Measurements from ENCODE around the gene MDK. TPM values are rescaled to one million over a fixed set of nuclear protein-coding genes. Genes with fewer than 3 reads are reported as not detected.

MDK gene
- total RNA-seq, 1 donor from 2014 or later, result 600 TPM

GRCh38 chr11:46345131-46345597, 36.3 kb upstream of the MDK start:
- no peaks in the 10 kb centered on the region for H3K36me3 Mint-ChIP-seq
- Histone ChIP-seq H3K27ac (no peak overlapping the region), H3K79me2 (ENCODE audit: low read depth) (peaks cover 26% of the 10 kb centered on the region), H3K4me1 (peaks cover 25% of the 10 kb centered on the region), H3K27me3 (peaks cover 12% of the 10 kb centered on the region), H2AFZ (replicated peaks) (peak overlapping the region; percentile 12), H3K4me3 (no peak overlapping the region), H3K9ac (no peak overlapping the region), H3F3A (ENCODE audit: low read depth) (peaks cover 12% of the 10 kb centered on the region), H3K9me3 (ENCODE audit: low read depth) (no peaks in the 10 kb centered on the region), H4K20me1 (ENCODE audit: low read depth) (peaks cover 16% of the 10 kb centered on the region), H3K4me2 (no peak overlapping the region), H3K36me3 (no peaks in the 10 kb centered on the region)
- DNase-seq (ENCODE audit: low spot score), result peak; percentile 55
- H3K4me3 Mint-ChIP-seq, result no peak overlapping the region
- peaks cover 51% of the 10 kb centered on the region for H3K4me1 Mint-ChIP-seq
- peaks cover 15% of the 10 kb centered on the region for H3K27me3 Mint-ChIP-seq (ENCODE audit: insufficient read depth, low read depth)
- TF ChIP-seq EZH2 (IDR thresholded peaks at IDR 0.05) (no peak), CTCF (IDR thresholded peaks at IDR 0.05) (no peak), EZH2phosphoT487 (IDR thresholded peaks at IDR 0.05) (no peak)
- no peak overlapping the region for H3K27ac Mint-ChIP-seq
- H3K9me3 Mint-ChIP-seq, result peaks cover 4% of the 10 kb centered on the region

- TF ChIP-seq EZH2 (IDR thresholded peaks at IDR 0.05) (no peak), CTCF (IDR thresholded peaks at IDR 0.05) (no peak), EZH2phosphoT487 (IDR thresholded peaks at IDR 0.05) (no peak)
- H3K27ac ChIP-seq, result no peak overlapping the region
- no peak overlapping the region for H3K27ac Mint-ChIP-seq
- H3K9me3 ChIP-seq (ENCODE audit: low read depth), result no peaks in the 10 kb centered on the region
- H3K9ac ChIP-seq, result no peak overlapping the region
- no peak overlapping the region for H3K4me3 ChIP-seq
- no peak overlapping the region for H2AFZ ChIP-seq (replicated peaks)
- no peak overlapping the region for H3K4me2 ChIP-seq
- peaks cover 12% of the 10 kb centered on the region for H3K27me3 ChIP-seq
- no peaks in the 10 kb centered on the region for H3K36me3 ChIP-seq
- H3K79me2 ChIP-seq (ENCODE audit: low read depth), result peaks cover 30% of the 10 kb centered on the region
- peaks cover 50% of the 10 kb centered on the region for H3K4me1 Mint-ChIP-seq
- peaks cover 24% of the 10 kb centered on the region for H3K4me1 ChIP-seq
- peaks cover 9% of the 10 kb centered on the region for H3F3A ChIP-seq (ENCODE audit: low read depth)
- H3K36me3 Mint-ChIP-seq, result no peaks in the 10 kb centered on the region
- DNase-seq (ENCODE audit: low spot score), result no peak
- H3K27me3 Mint-ChIP-seq (ENCODE audit: insufficient read depth, low read depth), result peaks cover 15% of the 10 kb centered on the region
- peaks cover 24% of the 10 kb centered on the region for H4K20me1 ChIP-seq (ENCODE audit: low read depth)
- H3K9me3 Mint-ChIP-seq, result peaks cover 4% of the 10 kb centered on the region
- peak overlapping the region; percentile 86 for H3K4me3 Mint-ChIP-seq
Observed at GRCh38 chr11:46345881-46346484, 35.5 kb upstream of the MDK start.

GRCh38 chr11:46346886-46347636, 34.4 kb upstream of the MDK start, which contains the start of gene DGKZ:
TSS of gene DGKZ (plus strand) at chr11:46347463. CDS start at chr11:46347660, 197 bp downstream.
- Histone ChIP-seq H2AFZ (replicated peaks) (peak within 1 kb of the TSS; percentile 48), H4K20me1 (ENCODE audit: low read depth) (peaks cover 35% of the 10 kb centered on the region), H3K79me2 (ENCODE audit: low read depth) (peaks cover 39% of the 10 kb centered on the region), H3K9ac (peak within 1 kb of the TSS; percentile 66), H3F3A (ENCODE audit: low read depth) (peaks cover 9% of the 10 kb centered on the region), H3K9me3 (ENCODE audit: low read depth) (no peaks in the 10 kb centered on the region), H3K27me3 (peaks cover 12% of the 10 kb centered on the region), H3K27ac (no peak within 1 kb of the TSS), H3K4me2 (peak within 1 kb of the TSS; percentile 99), H3K36me3 (no peaks in the 10 kb centered on the region), H3K4me1 (peaks cover 29% of the 10 kb centered on the region), H3K4me3 (peak within 1 kb of the TSS; percentile 93)
- Mint-ChIP-seq H3K4me1 (peaks cover 50% of the 10 kb centered on the region), H3K9me3 (peaks cover 4% of the 10 kb centered on the region), H3K27ac (peak within 1 kb of the TSS; percentile 0), H3K36me3 (no peaks in the 10 kb centered on the region), H3K4me3 (peak within 1 kb of the TSS; percentile 88), H3K27me3 (ENCODE audit: insufficient read depth, low read depth) (peaks cover 15% of the 10 kb centered on the region)
- DNase-seq (ENCODE audit: low spot score), result peak; percentile 95
- no peak for TF ChIP-seq EZH2phosphoT487 (IDR thresholded peaks at IDR 0.05)
- TF ChIP-seq EZH2 (IDR thresholded peaks at IDR 0.05), result no peak
- peak; percentile 64 for TF ChIP-seq CTCF (IDR thresholded peaks at IDR 0.05)
